CD4-positive, alpha-beta T cell (primary cell): ENCODE results near the gene AGAP1. TPM values are rescaled to one million over a fixed set of nuclear protein-coding genes. Genes with fewer than 3 reads are reported as not detected.

Experiments
- ATAC-seq: fragments of 200-7000 bp; cut with Tn5 transposase; one replicate; pipeline ENCODE4 v1.10.0; 2022; ENCODE audit warnings: mild to moderate bottlenecking; ENCODE audit not compliant: poor library complexity
- CTCF ChIA-PET: fragments of 350-600 bp; sonication (Branson Sonifier 250); formaldehyde crosslinking; loops from one replicate; lab custom pipeline; 2021; ENCODE audit warnings: antibody characterized with exemption, inconsistent platforms; lab: Charles Lee
- POLR2A ChIA-PET: fragments of 350-600 bp; sonication (Branson Sonifier 250); formaldehyde crosslinking; loops from one replicate; lab custom pipeline; 2021; ENCODE audit warnings: antibody characterized with exemption, inconsistent platforms; lab: Charles Lee
- DNase-seq, 14 experiments: peaks; one replicate each; pipeline ENCODE4 v3.0.0-alpha.2; 2013 to 2020; ENCODE audit warnings: mixed read lengths in 2 of 14
- H3K27ac ChIP-seq, 2 donors: one replicate each; pipeline versions ENCODE4 v1.5.1 to v1.7.0; 2013; ENCODE audit warnings: low read length in 2 of 2, low read depth in 1 of 2, mild to moderate bottlenecking in 1 of 2
- H3K27me3 ChIP-seq, 2 experiments: 1 replicate in 1 of 2; 2 replicates in 1 of 2; pipeline versions ENCODE4 v1.6.1 to v1.7.0; 2013; ENCODE audit warnings: low read length in 2 of 2, control low read depth in 1 of 2, mild to moderate bottlenecking in 1 of 2, moderate library complexity in 1 of 2; ENCODE audit not compliant: insufficient read depth in 2 of 2, control insufficient read depth in 1 of 2
- H3K36me3 ChIP-seq: one replicate; pipeline ENCODE4 v1.6.1; 2013; ENCODE audit warnings: low read length, control low read depth; ENCODE audit not compliant: insufficient read depth
- H3K4me1 ChIP-seq: one replicate; pipeline ENCODE4 v1.6.1; 2013; ENCODE audit warnings: low read length, control low read depth; ENCODE audit not compliant: insufficient read depth
- H3K4me3 ChIP-seq: one replicate; pipeline ENCODE4 v1.5.1; 2013; ENCODE audit warnings: mild to moderate bottlenecking, low read length, moderate library complexity
- H3K9me3 ChIP-seq, 2 experiments: 1 replicate in 1 of 2; 2 replicates in 1 of 2; pipeline versions ENCODE4 v1.6.1 to v1.7.0; 2013; ENCODE audit warnings: low read length in 2 of 2, mild to moderate bottlenecking in 2 of 2, control low read depth in 1 of 2, moderate library complexity in 1 of 2; ENCODE audit not compliant: control insufficient read depth in 1 of 2, insufficient read depth in 1 of 2
- H3K27ac Mint-ChIP-seq: one replicate; pipeline ENCODE4 v1.8.0; 2020; ENCODE audit warnings: mixed read lengths
- H3K27me3 Mint-ChIP-seq: one replicate; pipeline ENCODE4 v1.8.0; 2021; ENCODE audit warnings: mixed read lengths
- H3K36me3 Mint-ChIP-seq: one replicate; pipeline ENCODE4 v1.8.0; 2021; ENCODE audit warnings: low read depth, mixed read lengths
- H3K4me1 Mint-ChIP-seq: one replicate; pipeline ENCODE4 v1.8.0; 2021; ENCODE audit warnings: low read depth, mixed read lengths
- H3K4me3 Mint-ChIP-seq: one replicate; pipeline ENCODE4 v1.8.0; 2020; ENCODE audit warnings: mild to moderate bottlenecking, mixed read lengths
- H3K9me3 Mint-ChIP-seq: one replicate; pipeline ENCODE4 v1.8.0; 2020; ENCODE audit warnings: mixed read lengths
- CTCF ChIP-seq: fragments of 200-600 bp; IDR thresholded peaks from one replicate; pipeline ENCODE4 v1.8.0; 2022; ENCODE audit warnings: antibody characterized with exemption, mild to moderate bottlenecking
- intact Hi-C, 2 experiments: fragments of 100-400 bp; cut with DNase I in 1 of 2; cut with micrococcal nuclease in 1 of 2; formaldehyde crosslinking; loops; one replicate each; pipeline versions ENCODE4 v1.15.1 to v1.9.0; 2023 to 2025; cut with DNase I, micrococcal nuclease
- total RNA-seq, 174 experiments: library from RNA in 2 of 174; stranded (reverse) in 2 of 174; gene quantifications; one replicate each; pipeline ENCODE4 v1.2.3 and lab custom pipeline; 2021 to 2026

Gene AGAP1
- total RNA-seq, 2 experiments from 2014 or later: 2.6 to 3.1 TPM

DNA sequence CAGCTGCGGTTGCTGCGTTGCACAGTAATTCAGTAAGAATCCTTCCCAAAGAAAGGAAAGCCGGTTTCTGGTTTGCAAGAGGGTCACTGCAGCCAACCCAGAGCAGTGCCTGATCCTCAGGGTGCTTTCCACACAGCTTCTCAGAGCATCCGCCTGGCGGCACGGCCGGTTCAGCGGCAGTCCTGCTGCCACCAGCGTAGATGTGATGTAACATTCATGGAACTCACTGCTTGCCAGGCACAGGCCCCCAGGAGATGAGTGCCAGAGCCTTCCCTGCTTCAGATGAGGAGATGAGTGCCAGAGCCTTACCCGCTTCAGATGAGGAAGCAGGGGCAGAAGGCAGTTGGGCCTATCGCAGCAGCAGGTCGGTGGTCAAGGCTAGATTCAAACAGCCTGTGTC lies 444.1 kb downstream of the AGAP1 start:
- Mint-ChIP-seq H3K4me1 (no peaks in the 10 kb centered on the region), H3K9me3 (peaks cover 4% of the 10 kb centered on the region), H3K27me3 (peaks cover 42% of the 10 kb centered on the region), H3K4me3 (no peak overlapping the region), H3K27ac (no peak overlapping the region), H3K36me3 (no peaks in the 10 kb centered on the region)
- no peaks in the 10 kb centered on the region for H3K36me3 ChIP-seq
- no peak overlapping the region for H3K27ac ChIP-seq
- no peak for DNase-seq
- POLR2A ChIA-PET: no interaction called here
- H3K4me1 ChIP-seq: no peaks in the 10 kb centered on the region
- CTCF ChIA-PET: no interaction called here
- H3K27me3 ChIP-seq: peaks cover 0 to 6% of the 10 kb centered on the region in 2 experiments
- peaks cover 0 to 18% of the 10 kb centered on the region in 2 experiments for H3K9me3 ChIP-seq
- no peak overlapping the region for H3K4me3 ChIP-seq
- intact Hi-C loops: no loop called here
- TF ChIP-seq CTCF: no peak
- ATAC-seq: no peak

DNA sequence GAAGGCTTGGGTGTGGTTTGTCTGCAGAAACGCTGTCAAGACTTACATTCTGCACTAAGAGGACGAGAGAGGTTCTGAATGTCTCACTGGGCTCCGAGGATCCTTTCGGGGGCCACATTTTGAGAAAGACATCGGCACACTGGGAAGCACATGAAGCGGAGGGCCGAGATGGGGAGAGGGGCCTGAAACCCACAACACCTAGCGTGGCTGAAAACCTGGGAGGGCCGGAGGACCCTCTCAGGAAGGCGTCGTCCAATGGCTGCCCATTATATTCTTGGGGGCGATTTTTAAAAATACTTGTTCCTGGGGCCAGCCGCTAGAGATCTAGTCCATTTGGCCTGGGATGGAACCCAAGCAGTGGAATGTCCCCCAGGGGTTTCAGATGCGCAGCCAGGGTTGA lies 444.8 kb downstream of the AGAP1 start:
- Mint-ChIP-seq H3K36me3 (no peaks in the 10 kb centered on the region), H3K4me1 (no peaks in the 10 kb centered on the region), H3K27ac (no peak overlapping the region), H3K9me3 (peaks cover 4% of the 10 kb centered on the region), H3K4me3 (no peak overlapping the region), H3K27me3 (peaks cover 38% of the 10 kb centered on the region)
- peaks cover 0 to 18% of the 10 kb centered on the region in 2 experiments for H3K9me3 ChIP-seq
- no peaks in the 10 kb centered on the region for H3K36me3 ChIP-seq
- H3K27ac ChIP-seq: no peak overlapping the region
- ATAC-seq: no peak
- no peak for TF ChIP-seq CTCF
- CTCF ChIA-PET: no interaction called here
- H3K27me3 ChIP-seq: peaks cover 0 to 6% of the 10 kb centered on the region in 2 experiments
- H3K4me1 ChIP-seq: no peaks in the 10 kb centered on the region
- POLR2A ChIA-PET: no interaction called here
- intact Hi-C loops: no loop called here
- H3K4me3 ChIP-seq: no peak overlapping the region
- DNase-seq: no peak

- no peaks in the 10 kb centered on the region for H3K36me3 ChIP-seq
- ChIA-PET CTCF (no interaction called here), POLR2A (no interaction called here)
- peaks cover 0 to 3% of the 10 kb centered on the region in 2 experiments for H3K27me3 ChIP-seq
- Mint-ChIP-seq H3K27me3 (peaks cover 38% of the 10 kb centered on the region), H3K9me3 (peaks cover 4% of the 10 kb centered on the region), H3K27ac (no peak overlapping the region), H3K36me3 (no peaks in the 10 kb centered on the region), H3K4me3 (no peak overlapping the region), H3K4me1 (no peaks in the 10 kb centered on the region)
- peaks cover 0 to 18% of the 10 kb centered on the region in 2 experiments for H3K9me3 ChIP-seq
- no peak for TF ChIP-seq CTCF
- H3K4me3 ChIP-seq: no peak overlapping the region
- H3K4me1 ChIP-seq: no peaks in the 10 kb centered on the region
- intact Hi-C loops: no loop called here
- no peak overlapping the region for H3K27ac ChIP-seq
- no peak for ATAC-seq
- DNase-seq: no peak
Measured at GRCh38 chr2:235939471-235939870, 445.6 kb downstream of the AGAP1 start.
